PC-9 (cell line): ENCODE measurements around the gene SGIP1. TPM values are rescaled to one million over a fixed set of nuclear protein-coding genes. Genes with fewer than 3 reads are reported as not detected.

Experiments used
- BruUV-seq: library from RNA; stranded (reverse); fragments of 400-500 nt; replicated peaks from 2 replicates; lab custom pipeline; 2021; lab: Mats Ljungman, UMichigan
- CTCF ChIA-PET: fragments of 300-600 bp; sonication (Branson Sonifier 250); formaldehyde crosslinking; loops from one replicate; lab custom pipeline; 2022; ENCODE audit warnings: antibody characterized with exemption; lab: Charles Lee
- POLR2A ChIA-PET: fragments of 300-600 bp; sonication (Branson Sonifier 250); formaldehyde crosslinking; loops from one replicate; lab custom pipeline; 2022; ENCODE audit warnings: antibody characterized with exemption; ENCODE audit not compliant: unreplicated experiment; lab: Charles Lee
- DNase-seq, 2 experiments: peaks; one replicate each; pipeline versions ENCODE4 v3.0.0 to v3.0.0-alpha.2; 2015 to 2022; ENCODE audit warnings: mixed read lengths in 1 of 2
- H2AFZ ChIP-seq: fragments of 200-600 bp; sonication (generic); 2 replicates; pipeline ENCODE4 v1.8.1; 2017; ENCODE audit warnings: antibody characterized with exemption
- H3F3A ChIP-seq: fragments of 200-600 bp; sonication (generic); 2 replicates; pipeline ENCODE4 v1.8.1; 2017; ENCODE audit warnings: antibody characterized with exemption, mild to moderate bottlenecking, low read depth; ENCODE audit not compliant: insufficient read depth
- H3K27ac ChIP-seq: fragments of 200-600 bp; sonication (generic); 2 replicates; pipeline ENCODE4 v1.6.1; 2016; ENCODE audit warnings: mixed run types
- H3K27me3 ChIP-seq: fragments of 200-600 bp; sonication (generic); 2 replicates; pipeline ENCODE4 v1.6.1; 2016; ENCODE audit warnings: low read depth, mixed run types; ENCODE audit not compliant: insufficient read depth
- H3K36me3 ChIP-seq: fragments of 200-600 bp; sonication (generic); 2 replicates; pipeline ENCODE4 v1.6.1; 2016; ENCODE audit warnings: low read depth, mixed run types
- H3K4me1 ChIP-seq: fragments of 200-600 bp; sonication (generic); replicated peaks from 2 replicates; pipeline ENCODE4 v1.6.1; 2016; ENCODE audit warnings: mixed run types; ENCODE audit not compliant: insufficient read depth
- H3K4me2 ChIP-seq: fragments of 200-600 bp; sonication (generic); 2 replicates; pipeline ENCODE4 v1.6.1; 2017; ENCODE audit warnings: mixed run types
- H3K4me3 ChIP-seq: fragments of 200-600 bp; sonication (generic); 2 replicates; pipeline ENCODE4 v1.6.1; 2016; ENCODE audit warnings: mixed run types
- H3K79me2 ChIP-seq: fragments of 200-600 bp; sonication (generic); 2 replicates; pipeline ENCODE4 v1.6.1; 2017; ENCODE audit warnings: low read depth, mixed run types
- H3K9me2 ChIP-seq: fragments of 200-600 bp; sonication (generic); 2 replicates; pipeline ENCODE4 v1.8.1; 2017; ENCODE audit warnings: mild to moderate bottlenecking; ENCODE audit not compliant: insufficient read depth
- H3K9me3 ChIP-seq: fragments of 200-600 bp; sonication (generic); 2 replicates; pipeline ENCODE4 v1.8.1; 2016; ENCODE audit warnings: low read depth; ENCODE audit not compliant: insufficient read depth
- H4K20me1 ChIP-seq: fragments of 200-600 bp; sonication (generic); 2 replicates; pipeline ENCODE4 v1.8.1; 2017; ENCODE audit not compliant: insufficient read depth
- EZH2 ChIP-seq: fragments of 200-600 bp; sonication (generic); IDR thresholded peaks from 2 replicates; pipeline ENCODE4 v1.8.0; 2017; ENCODE audit warnings: antibody characterized with exemption, low read depth
- intact Hi-C: fragments of 100-400 bp; cut with micrococcal nuclease; formaldehyde crosslinking; loops from one replicate; pipeline ENCODE4 v1.10.0; 2022; ENCODE audit not compliant: unreplicated experiment
- total RNA-seq: library from RNA; stranded (reverse); gene quantifications from 2 replicates; pipeline ENCODE4 v1.2.3, GENCODE V29; 2021
- TF ChIP-seq, protein P1 (sequence below): fragments of 200-600 bp; sonication (generic); conservative IDR thresholded peaks from 2 replicates; pipeline ENCODE4 v1.6.1; 2017; ENCODE audit warnings: mixed run types, antibody characterized with exemption, mild to moderate bottlenecking, moderate library complexity

Gene SGIP1
- total RNA-seq, 1 experiment from 2014 or later, result not detected

DNA sequence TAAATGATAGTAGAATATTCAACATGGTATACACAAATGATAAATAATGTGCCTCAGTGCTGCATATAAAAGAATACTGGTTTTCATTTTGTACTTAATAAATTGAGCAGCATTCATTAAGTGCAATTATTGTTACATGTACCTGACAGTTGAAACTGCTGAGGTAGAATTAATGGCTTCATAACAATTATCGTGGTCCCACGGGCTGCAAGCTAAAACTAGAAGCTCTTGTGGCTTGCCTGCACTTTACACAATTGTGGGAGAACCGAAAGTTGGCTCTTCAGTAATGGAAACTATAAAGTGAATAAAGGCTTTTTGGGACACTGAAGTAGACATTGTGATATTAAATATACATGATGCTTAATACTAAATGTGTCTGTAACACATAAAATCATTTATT, 243.9 kb downstream of the SGIP1 start:
- Histone ChIP-seq H4K20me1 (no peaks in the 10 kb centered on the region; the same call in 1 of the 2 replicates), H3K27ac (no peak overlapping the region), H3K27me3 (no peaks in the 10 kb centered on the region), H2AFZ (no peak overlapping the region), H3K4me1 (no peaks in the 10 kb centered on the region), H3K4me2 (no peak overlapping the region), H3K9me3 (no peaks in the 10 kb centered on the region), H3K4me3 (no peak overlapping the region), H3K36me3 (no peaks in the 10 kb centered on the region), H3K79me2 (no peaks in the 10 kb centered on the region), H3K9me2 (no peaks in the 10 kb centered on the region), H3F3A (no peaks in the 10 kb centered on the region)
- no TSS peak for BruUV-seq
- ChIA-PET POLR2A (no interaction called here), CTCF (no interaction called here)
- TF ChIP-seq, protein P1, sequence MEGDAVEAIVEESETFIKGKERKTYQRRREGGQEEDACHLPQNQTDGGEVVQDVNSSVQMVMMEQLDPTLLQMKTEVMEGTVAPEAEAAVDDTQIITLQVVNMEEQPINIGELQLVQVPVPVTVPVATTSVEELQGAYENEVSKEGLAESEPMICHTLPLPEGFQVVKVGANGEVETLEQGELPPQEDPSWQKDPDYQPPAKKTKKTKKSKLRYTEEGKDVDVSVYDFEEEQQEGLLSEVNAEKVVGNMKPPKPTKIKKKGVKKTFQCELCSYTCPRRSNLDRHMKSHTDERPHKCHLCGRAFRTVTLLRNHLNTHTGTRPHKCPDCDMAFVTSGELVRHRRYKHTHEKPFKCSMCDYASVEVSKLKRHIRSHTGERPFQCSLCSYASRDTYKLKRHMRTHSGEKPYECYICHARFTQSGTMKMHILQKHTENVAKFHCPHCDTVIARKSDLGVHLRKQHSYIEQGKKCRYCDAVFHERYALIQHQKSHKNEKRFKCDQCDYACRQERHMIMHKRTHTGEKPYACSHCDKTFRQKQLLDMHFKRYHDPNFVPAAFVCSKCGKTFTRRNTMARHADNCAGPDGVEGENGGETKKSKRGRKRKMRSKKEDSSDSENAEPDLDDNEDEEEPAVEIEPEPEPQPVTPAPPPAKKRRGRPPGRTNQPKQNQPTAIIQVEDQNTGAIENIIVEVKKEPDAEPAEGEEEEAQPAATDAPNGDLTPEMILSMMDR, result no peak
- TF ChIP-seq EZH2, result no peak
- intact Hi-C loops, result no loop called here
- no peak for DNase-seq

DNA sequence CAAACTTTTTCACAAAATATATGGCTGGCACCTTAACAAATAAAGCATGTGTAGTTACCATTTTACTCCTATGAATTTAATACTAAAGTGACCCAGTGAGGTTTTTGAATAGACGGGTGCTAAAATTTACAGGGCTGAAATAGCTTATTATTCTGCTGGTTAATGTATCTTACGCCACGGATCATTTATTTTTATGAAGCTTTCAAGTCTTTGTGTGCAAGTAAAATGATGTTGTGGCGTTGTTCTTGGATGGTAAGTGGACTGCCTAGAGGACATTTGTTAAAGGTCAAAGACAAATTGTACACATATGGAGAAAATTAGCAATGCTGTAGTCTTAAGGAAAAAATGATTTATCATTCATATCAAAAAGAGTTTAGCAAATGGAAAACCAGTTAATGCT, 244.3 kb downstream of the SGIP1 start:
- TF ChIP-seq, protein P1, result no peak
- no peak for TF ChIP-seq EZH2
- no peak overlapping the region for H3K4me3 ChIP-seq
- H3K36me3 ChIP-seq, result no peaks in the 10 kb centered on the region
- H3K9me2 ChIP-seq, result no peaks in the 10 kb centered on the region
- no peak for DNase-seq
- no peaks in the 10 kb centered on the region for H3K27me3 ChIP-seq
- no peaks in the 10 kb centered on the region for H3K4me1 ChIP-seq
- H3K27ac ChIP-seq, result no peak overlapping the region
- no TSS peak for BruUV-seq
- H3K79me2 ChIP-seq, result no peaks in the 10 kb centered on the region
- H3F3A ChIP-seq, result no peaks in the 10 kb centered on the region
- intact Hi-C loops, result no loop called here
- H2AFZ ChIP-seq, result no peak overlapping the region
- no peak overlapping the region for H3K4me2 ChIP-seq
- H4K20me1 ChIP-seq, result no peaks in the 10 kb centered on the region; the same call in 1 of the 2 replicates
- ChIA-PET POLR2A (no interaction called here), CTCF (no interaction called here)
- H3K9me3 ChIP-seq, result no peaks in the 10 kb centered on the region

DNA sequence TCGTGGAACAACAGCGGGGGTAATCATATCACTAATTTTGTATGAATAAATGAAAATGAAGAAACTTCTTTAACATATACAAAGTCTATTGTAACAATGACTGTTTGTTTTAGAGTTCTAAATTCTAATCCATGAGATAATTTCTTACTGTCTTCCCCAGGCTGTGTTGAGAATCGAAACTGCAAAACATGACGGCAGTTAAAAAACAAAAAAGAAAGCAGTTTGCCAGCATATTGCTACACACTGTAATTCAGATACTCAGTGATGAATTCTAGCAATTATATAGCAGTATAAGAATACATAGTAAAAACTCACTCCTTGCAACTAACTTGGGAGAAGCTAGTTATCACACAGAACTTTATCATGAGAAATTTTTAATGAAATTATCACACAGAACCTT, 245.0 kb downstream of the SGIP1 start:
- H3K4me3 ChIP-seq, result no peak overlapping the region
- no peak overlapping the region for H2AFZ ChIP-seq
- no peak overlapping the region for H3K4me2 ChIP-seq
- H3F3A ChIP-seq, result no peaks in the 10 kb centered on the region
- H3K79me2 ChIP-seq, result no peaks in the 10 kb centered on the region
- no peaks in the 10 kb centered on the region for H3K27me3 ChIP-seq
- POLR2A ChIA-PET, result no interaction called here
- no peak for DNase-seq
- H3K36me3 ChIP-seq, result no peaks in the 10 kb centered on the region
- CTCF ChIA-PET, result no interaction called here
- no peaks in the 10 kb centered on the region for H3K9me3 ChIP-seq
- BruUV-seq, result no TSS peak
- intact Hi-C loops, result no loop called here
- no peaks in the 10 kb centered on the region; the same call in 1 of the 2 replicates for H4K20me1 ChIP-seq
- no peak overlapping the region for H3K27ac ChIP-seq
- no peaks in the 10 kb centered on the region for H3K9me2 ChIP-seq
- no peaks in the 10 kb centered on the region for H3K4me1 ChIP-seq
- TF ChIP-seq, protein P1, result no peak
- no peak for TF ChIP-seq EZH2
